Uterus (tissue), 4 donors: ENCODE results near the gene FOXJ1. TPM values are rescaled to one million over a fixed set of nuclear protein-coding genes. Genes with fewer than 3 reads are reported as not detected.

ENCODE experiments used
- DNase-seq, 2 donors: peaks; one replicate each; pipeline ENCODE4 v3.0.0-alpha.2; 2019 to 2020
- H3K27ac ChIP-seq, 2 donors: fragments of 200-600 bp; sonication (generic); 1 replicate in 1 of 2; 2 replicates in 1 of 2; pipeline ENCODE4 v1.5.1; 2016 to 2018
- H3K27me3 ChIP-seq, 2 donors: fragments of 200-600 bp; sonication (generic); one replicate each; pipeline ENCODE4 v1.5.1; 2018 to 2019; ENCODE audit warnings: control low read depth in 1 of 2
- H3K36me3 ChIP-seq, 2 donors: fragments of 200-600 bp; sonication (generic); one replicate each; pipeline ENCODE4 v1.5.1; 2019; ENCODE audit warnings: control low read depth in 1 of 2
- H3K4me1 ChIP-seq, 2 donors: fragments of 200-600 bp; sonication (generic); one replicate each; pipeline ENCODE4 v1.5.1; 2018 to 2019; ENCODE audit warnings: control low read depth in 1 of 2
- H3K4me3 ChIP-seq, 2 donors: fragments of 200-600 bp; sonication (generic); 1 replicate in 1 of 2; 2 replicates in 1 of 2; pipeline ENCODE4 v1.5.1; 2018 to 2019; ENCODE audit warnings: mild to moderate bottlenecking in 1 of 2
- H3K9me3 ChIP-seq, 2 donors: fragments of 200-600 bp; sonication (generic); one replicate each; pipeline ENCODE4 v1.5.1; 2019; ENCODE audit warnings: control low read depth in 1 of 2
- POLR2A ChIP-seq, 2 donors: fragments of 450-650 bp; IDR thresholded peaks; one replicate each; pipeline ENCODE4 v1.6.1; 2016; ENCODE audit warnings: antibody characterized with exemption in 2 of 2, mild to moderate bottlenecking in 1 of 2, moderate library complexity in 1 of 2
- intact Hi-C: fragments of 100-400 bp; cut with DNase I; formaldehyde crosslinking; loops from one replicate; pipeline ENCODE4 v1.15.1; 2023; ENCODE audit warnings: low total_unique reads
- total RNA-seq, 4 donors: library from RNA; depleted of rRNA in 3 of 4; stranded (reverse); fragments of >200 nt in 3 of 4; gene quantifications; one replicate each; pipeline versions ENCODE4 v1.1.0 to v1.2.4, GENCODE V29; 2014 to 2023
- TF ChIP-seq, protein P1 (sequence below), 4 experiments: fragments of 200-600 bp in 2 of 4; fragments of 450-650 bp in 2 of 4; sonication (generic) in 2 of 4; IDR thresholded peaks; one replicate each; pipeline ENCODE4 v1.5.1; 2016 to 2019; ENCODE audit warnings: antibody characterized with exemption in 4 of 4, mild to moderate bottlenecking in 2 of 4, moderate library complexity in 1 of 4
- donor health status: DM: yes; HTN: yes; CAD: no.

Gene FOXJ1
- total RNA-seq, 4 donors from 2014 or later, result 0.51 to 14.0 (median 1.0) TPM

DNA sequence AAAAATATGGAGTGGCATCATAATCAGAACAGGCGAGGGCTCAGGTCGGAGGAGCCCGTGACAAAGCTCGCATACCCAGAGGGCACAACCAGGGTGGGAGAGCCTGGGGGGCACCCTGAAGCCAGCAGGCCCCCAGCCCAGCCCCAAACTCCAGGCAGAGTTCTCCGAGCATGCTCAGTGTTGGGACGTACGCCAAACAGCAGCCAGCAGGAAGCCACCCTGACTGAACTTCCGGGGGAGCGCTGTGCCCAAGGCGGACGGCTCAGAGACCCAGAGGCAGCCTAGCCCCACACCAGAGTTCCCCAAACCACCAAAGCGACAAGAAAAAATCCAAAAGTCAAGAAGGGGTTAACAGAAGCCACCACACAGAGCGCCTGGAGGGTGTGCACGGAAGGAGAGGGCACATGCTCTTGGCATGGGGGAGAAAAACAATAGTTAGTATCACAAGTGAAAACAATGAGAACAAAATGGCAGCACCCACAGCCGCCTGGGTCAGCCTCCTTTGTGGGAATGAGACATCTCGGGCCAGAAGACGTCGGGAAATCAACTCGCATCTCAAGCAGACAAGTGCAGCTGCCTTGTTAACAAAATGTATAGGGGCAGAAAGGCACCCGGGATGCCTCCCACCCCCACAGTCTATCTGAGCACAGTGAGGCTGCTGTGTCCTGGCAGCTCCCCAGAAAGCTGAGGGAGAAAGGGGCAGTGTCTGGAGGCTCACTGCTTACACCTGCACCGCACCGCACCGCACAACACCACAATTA lies 49.3 kb downstream of the FOXJ1 start:
- no peak for DNase-seq
- Histone ChIP-seq H3K4me3 (no peak overlapping the region), H3K9me3 (no peaks in the 10 kb centered on the region), H3K27ac (no peak overlapping the region), H3K4me1 (no peaks in the 10 kb centered on the region), H3K27me3 (no peaks in the 10 kb centered on the region), H3K36me3 (no peaks in the 10 kb centered on the region)
- no peak for TF ChIP-seq POLR2A (IDR thresholded peaks at IDR 0.05)
- TF ChIP-seq, protein P1, sequence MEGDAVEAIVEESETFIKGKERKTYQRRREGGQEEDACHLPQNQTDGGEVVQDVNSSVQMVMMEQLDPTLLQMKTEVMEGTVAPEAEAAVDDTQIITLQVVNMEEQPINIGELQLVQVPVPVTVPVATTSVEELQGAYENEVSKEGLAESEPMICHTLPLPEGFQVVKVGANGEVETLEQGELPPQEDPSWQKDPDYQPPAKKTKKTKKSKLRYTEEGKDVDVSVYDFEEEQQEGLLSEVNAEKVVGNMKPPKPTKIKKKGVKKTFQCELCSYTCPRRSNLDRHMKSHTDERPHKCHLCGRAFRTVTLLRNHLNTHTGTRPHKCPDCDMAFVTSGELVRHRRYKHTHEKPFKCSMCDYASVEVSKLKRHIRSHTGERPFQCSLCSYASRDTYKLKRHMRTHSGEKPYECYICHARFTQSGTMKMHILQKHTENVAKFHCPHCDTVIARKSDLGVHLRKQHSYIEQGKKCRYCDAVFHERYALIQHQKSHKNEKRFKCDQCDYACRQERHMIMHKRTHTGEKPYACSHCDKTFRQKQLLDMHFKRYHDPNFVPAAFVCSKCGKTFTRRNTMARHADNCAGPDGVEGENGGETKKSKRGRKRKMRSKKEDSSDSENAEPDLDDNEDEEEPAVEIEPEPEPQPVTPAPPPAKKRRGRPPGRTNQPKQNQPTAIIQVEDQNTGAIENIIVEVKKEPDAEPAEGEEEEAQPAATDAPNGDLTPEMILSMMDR (IDR thresholded peaks at IDR 0.05), result no peak
- intact Hi-C loops, result no loop called here

DNA sequence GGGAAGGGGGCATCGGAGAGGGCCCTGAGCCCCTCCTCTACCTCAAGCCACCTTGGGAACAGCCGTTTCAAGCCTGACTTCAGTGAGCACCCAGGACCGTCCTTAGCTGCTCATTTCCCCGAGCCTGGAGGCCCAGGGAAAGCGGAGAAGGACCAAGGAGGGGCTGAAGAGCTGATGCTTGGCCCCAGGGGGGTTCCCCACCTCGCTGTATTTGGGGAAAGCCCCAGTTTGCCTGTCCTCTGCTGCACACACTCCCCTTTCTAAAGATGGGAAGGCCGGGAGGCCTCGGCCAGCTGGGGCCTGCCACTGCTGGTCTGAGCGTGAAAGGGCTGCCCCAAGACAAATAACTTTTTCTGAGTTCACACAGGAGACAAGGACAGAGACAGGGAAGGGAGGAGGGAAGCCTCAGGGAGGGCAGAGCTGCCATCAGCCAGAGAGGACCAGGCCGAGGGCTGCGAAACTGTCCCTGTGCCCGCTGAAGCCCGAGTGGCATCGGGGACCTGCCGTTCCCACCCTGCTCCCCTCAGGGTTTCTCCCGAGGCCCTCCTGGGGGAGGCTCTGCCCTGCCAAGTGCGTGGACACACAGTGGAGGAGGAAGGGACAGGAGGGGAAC lies 50.4 kb downstream of the FOXJ1 start:
- H3K4me1 ChIP-seq, result no peaks in the 10 kb centered on the region
- H3K27ac ChIP-seq, result no peak overlapping the region
- no peaks in the 10 kb centered on the region for H3K9me3 ChIP-seq
- intact Hi-C loops, result no loop called here
- TF ChIP-seq, protein P1 (IDR thresholded peaks at IDR 0.05), result no peak
- no peak for TF ChIP-seq POLR2A (IDR thresholded peaks at IDR 0.05)
- no peak for DNase-seq
- no peaks in the 10 kb centered on the region for H3K36me3 ChIP-seq
- no peaks in the 10 kb centered on the region for H3K27me3 ChIP-seq
- no peak overlapping the region for H3K4me3 ChIP-seq

DNA sequence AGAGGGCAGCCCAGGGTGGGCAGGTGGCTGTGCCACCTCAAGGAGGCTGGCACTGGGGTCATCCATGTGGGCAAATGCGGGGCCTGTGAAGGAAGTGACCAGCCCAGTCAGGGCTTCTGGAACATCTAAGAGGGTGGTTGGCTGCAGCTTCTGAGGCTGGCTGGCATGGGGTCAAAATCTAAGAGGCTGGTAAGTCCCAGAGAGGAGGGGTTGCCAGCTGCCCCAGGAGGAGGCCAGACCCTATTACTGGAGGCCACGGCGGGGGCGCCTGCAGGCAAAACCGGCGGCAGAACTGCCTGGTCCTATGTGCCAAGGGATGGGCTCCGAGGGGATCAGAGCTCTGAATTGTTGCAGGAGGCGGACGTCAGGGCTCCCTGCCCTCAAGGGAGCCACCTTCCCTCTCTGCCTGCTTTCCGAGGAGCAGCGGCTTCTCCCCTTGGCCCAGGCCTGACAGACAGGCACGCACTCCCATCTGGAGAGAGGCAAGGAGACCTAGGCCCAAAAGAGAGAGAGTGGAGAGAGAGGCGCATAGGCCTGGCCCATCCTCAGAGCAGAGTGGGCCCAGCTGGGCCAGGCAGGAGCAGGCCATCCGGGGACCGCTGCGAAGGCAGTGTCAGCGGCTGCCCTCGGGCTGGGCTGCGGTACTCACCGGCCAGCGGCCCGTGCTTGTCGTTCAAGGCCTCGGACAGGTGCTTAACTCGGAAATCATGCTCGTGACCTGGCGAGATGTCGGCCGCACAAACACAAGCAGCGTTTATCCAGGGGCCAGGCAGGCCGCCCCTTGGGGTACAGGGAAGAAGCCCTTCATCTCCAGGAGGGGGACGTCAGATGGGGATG lies 51.1 kb downstream of the FOXJ1 start:
- no peak overlapping the region for H3K27ac ChIP-seq
- DNase-seq, result no peak
- H3K4me1 ChIP-seq, result no peaks in the 10 kb centered on the region
- H3K9me3 ChIP-seq, result no peaks in the 10 kb centered on the region
- no peak overlapping the region for H3K4me3 ChIP-seq
- H3K36me3 ChIP-seq, result no peaks in the 10 kb centered on the region
- TF ChIP-seq, protein P1 (IDR thresholded peaks at IDR 0.05), result no peak
- no peak for TF ChIP-seq POLR2A (IDR thresholded peaks at IDR 0.05)
- no peaks in the 10 kb centered on the region for H3K27me3 ChIP-seq
- intact Hi-C loops, result no loop called here

DNA sequence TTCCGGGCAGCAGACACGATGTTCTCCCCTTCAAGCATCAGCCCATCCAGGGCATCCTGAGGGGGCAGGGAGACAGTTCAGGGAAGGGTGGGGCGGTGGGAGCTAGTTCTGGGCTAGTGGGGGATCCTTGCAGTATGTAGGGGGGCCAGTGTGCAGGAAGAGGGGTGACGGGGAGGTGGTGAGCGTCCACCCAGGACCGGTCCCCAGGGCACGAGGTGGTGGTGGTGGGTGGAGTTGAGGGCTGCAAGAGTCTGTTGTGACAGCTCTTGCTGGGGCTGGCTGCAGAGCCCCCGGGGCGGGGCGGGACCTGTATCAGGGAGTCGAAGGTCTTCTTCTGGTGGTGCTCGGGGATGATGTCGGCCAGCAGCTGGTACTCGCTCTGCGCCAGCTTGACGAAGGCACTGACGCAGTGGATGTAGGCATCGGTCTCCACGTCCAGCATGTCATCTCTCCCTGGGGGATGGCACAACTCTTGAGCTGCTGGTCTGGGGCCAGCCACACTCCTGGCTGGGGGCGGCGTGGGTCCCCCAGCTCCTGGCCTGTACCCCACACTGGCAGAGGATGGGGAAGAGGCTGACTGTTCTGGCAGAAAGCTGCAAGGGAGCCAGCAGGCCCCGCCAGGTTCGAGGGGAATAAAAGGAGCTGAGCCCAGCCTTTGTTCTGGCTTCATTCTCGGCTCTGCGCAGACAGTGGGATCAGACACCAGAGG lies 52.0 kb downstream of the FOXJ1 start:
- no peaks in the 10 kb centered on the region for H3K36me3 ChIP-seq
- no peak overlapping the region for H3K4me3 ChIP-seq
- H3K27me3 ChIP-seq, result no peaks in the 10 kb centered on the region
- no peak overlapping the region for H3K27ac ChIP-seq
- H3K9me3 ChIP-seq, result no peaks in the 10 kb centered on the region
- no peak for TF ChIP-seq POLR2A (IDR thresholded peaks at IDR 0.05)
- TF ChIP-seq, protein P1 (IDR thresholded peaks at IDR 0.05), result no peak
- intact Hi-C loops, result no loop called here
- no peaks in the 10 kb centered on the region for H3K4me1 ChIP-seq
- DNase-seq, result no peak
